ENCODE data around the gene FOXP1. TPM values are rescaled to one million over a fixed set of nuclear protein-coding genes. Genes with fewer than 3 reads are reported as not detected.

Gene FOXP1
- total and polyA plus RNA-seq, 2 experiments from 2014 or later, result 37.4 to 59.9 TPM

DNA sequence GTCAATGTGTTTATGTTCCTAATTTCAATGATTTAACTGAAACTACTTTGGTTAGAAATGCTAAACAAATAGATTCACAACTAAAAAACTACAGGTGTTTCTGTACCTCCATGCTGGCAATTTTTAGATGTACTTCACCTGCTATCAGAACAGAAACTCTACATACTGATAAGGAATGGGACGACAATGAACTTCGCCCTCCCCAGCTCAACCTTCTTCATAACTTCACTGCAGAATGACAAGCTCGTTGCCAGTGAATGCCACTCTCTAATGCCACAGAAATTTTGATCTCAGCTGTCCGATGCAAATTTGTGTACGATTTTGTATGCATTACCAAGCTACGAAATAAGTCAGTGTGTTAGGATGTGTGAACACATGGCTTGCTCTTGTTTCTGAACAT lies 133.4 kb downstream of the FOXP1 start:
- peaks cover 4% of the 10 kb centered on the region; the same call in 1 of the 2 replicates for H4K20me1 ChIP-seq (ENCODE audit: insufficient read depth)
- H3K9me2 ChIP-seq (ENCODE audit: insufficient read depth), result no peaks in the 10 kb centered on the region
- H3K9me3 ChIP-seq (ENCODE audit: low read depth), result no peaks in the 10 kb centered on the region
- H3K27ac ChIP-seq, result no peak overlapping the region
- H3K9ac ChIP-seq, result no peak overlapping the region
- no peaks in the 10 kb centered on the region for H3F3A ChIP-seq (ENCODE audit: insufficient read depth)
- no peak overlapping the region for H2AFZ ChIP-seq
- H3K27me3 ChIP-seq (replicated peaks; ENCODE audit: insufficient read depth), result no peaks in the 10 kb centered on the region
- no peak overlapping the region for H3K4me2 ChIP-seq (ENCODE audit: unreplicated experiment)
- H3K4me1 ChIP-seq (ENCODE audit: insufficient read depth), result no peaks in the 10 kb centered on the region
- H3K79me2 ChIP-seq (ENCODE audit: insufficient read depth), result peaks cover 86% of the 10 kb centered on the region
- in situ Hi-C loops (cut with MboI), result no loop called here
- TF ChIP-seq EZH2 (IDR thresholded peaks at IDR 0.05; ENCODE audit: insufficient read depth, poor library complexity, severe bottlenecking) (no peak), EZH2phosphoT487 (IDR thresholded peaks at IDR 0.05; ENCODE audit: insufficient read depth, low read depth) (no peak)
- H3K36me3 ChIP-seq (ENCODE audit: low read depth), result no peaks in the 10 kb centered on the region
- no peak overlapping the region for H3K4me3 ChIP-seq
- DNase-seq, result no peak
- 85 to 92% methylated on average over 6 of the region's 6 CpGs for WGBS, 2 experiments (ENCODE audit: low coverage in 1 of 2, low lambda C conversion rate in 2 of 2, missing lambda C conversion rate in 2 of 2)

DNA sequence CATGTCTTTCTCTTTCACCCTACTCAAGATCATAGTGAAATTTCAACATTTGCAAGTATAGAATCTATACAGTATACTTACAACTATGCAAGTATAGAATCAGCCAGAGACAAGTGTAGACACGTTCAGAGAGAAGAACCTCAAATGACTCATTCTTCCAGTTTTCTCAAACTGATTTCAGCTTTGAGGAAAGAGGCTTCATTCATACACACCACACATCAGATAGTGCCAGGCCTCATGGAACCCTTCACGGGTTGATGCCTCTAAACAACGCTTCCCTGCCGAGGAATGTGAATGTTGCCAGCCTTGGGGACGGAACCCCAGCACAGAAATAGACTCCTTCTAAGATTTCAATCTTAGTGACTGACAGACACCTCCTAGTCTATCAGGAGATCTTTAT lies 135.7 kb downstream of the FOXP1 start:
- 83 to 89% methylated on average over 5 of the region's 5 CpGs for WGBS, 2 experiments (ENCODE audit: low coverage in 1 of 2, low lambda C conversion rate in 2 of 2, missing lambda C conversion rate in 2 of 2)
- Histone ChIP-seq H3K27ac (no peak overlapping the region), H3K9me3 (ENCODE audit: low read depth) (no peaks in the 10 kb centered on the region), H3K4me3 (no peak overlapping the region), H3K27me3 (replicated peaks; ENCODE audit: insufficient read depth) (no peaks in the 10 kb centered on the region), H3K9ac (no peak overlapping the region), H3K4me1 (ENCODE audit: insufficient read depth) (peaks cover 16% of the 10 kb centered on the region), H3K36me3 (ENCODE audit: low read depth) (no peaks in the 10 kb centered on the region), H4K20me1 (ENCODE audit: insufficient read depth) (peaks cover 4% of the 10 kb centered on the region; the same call in 1 of the 2 replicates), H3K4me2 (ENCODE audit: unreplicated experiment) (no peak overlapping the region), H3K79me2 (ENCODE audit: insufficient read depth) (peaks cover 77% of the 10 kb centered on the region), H3K9me2 (ENCODE audit: insufficient read depth) (no peaks in the 10 kb centered on the region), H3F3A (ENCODE audit: insufficient read depth) (no peaks in the 10 kb centered on the region), H2AFZ (no peak overlapping the region)
- DNase-seq, result no peak
- TF ChIP-seq EZH2phosphoT487 (IDR thresholded peaks at IDR 0.05; ENCODE audit: insufficient read depth, low read depth) (no peak), EZH2 (IDR thresholded peaks at IDR 0.05; ENCODE audit: insufficient read depth, poor library complexity, severe bottlenecking) (no peak)
- in situ Hi-C loops (cut with MboI), result no loop called here

DNA sequence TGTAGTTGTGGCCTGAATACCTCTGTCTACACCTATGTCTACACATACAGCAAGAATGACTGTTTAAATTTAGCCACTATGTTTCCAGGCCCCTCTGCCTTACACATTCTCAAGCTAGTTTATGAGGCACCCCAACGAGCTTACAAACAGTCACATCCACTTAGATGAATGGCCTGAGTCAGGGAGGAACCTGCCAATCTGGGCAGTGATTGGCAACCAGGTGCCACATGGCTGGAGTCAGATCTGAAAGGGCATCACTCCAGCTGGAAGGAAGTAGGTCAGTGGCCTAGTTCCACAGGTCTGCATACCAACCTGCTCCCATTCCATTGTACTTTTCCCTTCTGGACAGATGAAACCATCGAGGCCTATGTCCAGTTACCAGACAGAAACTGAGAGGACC lies 136.3 kb downstream of the FOXP1 start:
- Histone ChIP-seq H3K4me2 (ENCODE audit: unreplicated experiment) (no peak overlapping the region), H3K4me3 (no peak overlapping the region), H3K79me2 (ENCODE audit: insufficient read depth) (peaks cover 77% of the 10 kb centered on the region), H4K20me1 (ENCODE audit: insufficient read depth) (peaks cover 4% of the 10 kb centered on the region; the same call in 1 of the 2 replicates), H3K9me3 (ENCODE audit: low read depth) (no peaks in the 10 kb centered on the region), H3K27me3 (replicated peaks; ENCODE audit: insufficient read depth) (no peaks in the 10 kb centered on the region), H3F3A (ENCODE audit: insufficient read depth) (no peaks in the 10 kb centered on the region), H3K9ac (no peak overlapping the region), H3K4me1 (ENCODE audit: insufficient read depth) (peaks cover 16% of the 10 kb centered on the region), H3K27ac (no peak overlapping the region), H3K9me2 (ENCODE audit: insufficient read depth) (no peaks in the 10 kb centered on the region), H3K36me3 (ENCODE audit: low read depth) (no peaks in the 10 kb centered on the region), H2AFZ (no peak overlapping the region)
- in situ Hi-C loops (cut with MboI), result no loop called here
- 92 to 95% methylated on average over 2 of the region's 2 CpGs for WGBS, 2 experiments (ENCODE audit: low coverage in 1 of 2, low lambda C conversion rate in 2 of 2, missing lambda C conversion rate in 2 of 2)
- DNase-seq, result no peak
- TF ChIP-seq EZH2phosphoT487 (IDR thresholded peaks at IDR 0.05; ENCODE audit: insufficient read depth, low read depth) (no peak), EZH2 (IDR thresholded peaks at IDR 0.05; ENCODE audit: insufficient read depth, poor library complexity, severe bottlenecking) (no peak)

DNA sequence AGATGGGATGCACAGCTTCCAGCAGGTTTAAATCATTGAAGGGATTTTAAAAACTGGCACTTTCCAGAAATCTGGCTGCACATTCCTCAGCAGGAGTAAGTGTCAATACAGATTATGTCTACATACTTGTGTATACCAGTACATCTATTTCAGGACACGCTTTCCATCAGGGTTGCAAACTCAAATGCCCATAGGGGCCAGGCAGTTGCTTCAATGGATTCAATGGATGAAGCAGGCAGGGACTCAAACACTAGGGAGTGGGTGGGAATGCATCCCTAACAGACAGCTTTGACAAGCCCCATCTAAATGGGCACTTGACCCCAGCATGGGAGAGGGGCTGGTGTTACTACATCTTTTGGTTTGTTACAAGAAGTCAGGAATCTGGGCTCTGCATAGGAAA lies 136.8 kb downstream of the FOXP1 start:
- no peaks in the 10 kb centered on the region for H3K9me2 ChIP-seq (ENCODE audit: insufficient read depth)
- no peak overlapping the region for H3K4me2 ChIP-seq (ENCODE audit: unreplicated experiment)
- H3K9ac ChIP-seq, result no peak overlapping the region
- no peaks in the 10 kb centered on the region for H3F3A ChIP-seq (ENCODE audit: insufficient read depth)
- H3K4me3 ChIP-seq, result no peak overlapping the region
- H2AFZ ChIP-seq, result no peak overlapping the region
- in situ Hi-C loops (cut with MboI), result no loop called here
- H3K79me2 ChIP-seq (ENCODE audit: insufficient read depth), result peaks cover 77% of the 10 kb centered on the region
- no peaks in the 10 kb centered on the region for H3K27me3 ChIP-seq (replicated peaks; ENCODE audit: insufficient read depth)
- H3K36me3 ChIP-seq (ENCODE audit: low read depth), result no peaks in the 10 kb centered on the region
- H3K4me1 ChIP-seq (ENCODE audit: insufficient read depth), result peaks cover 16% of the 10 kb centered on the region
- 94% methylated on average over 1 of the region's 1 CpG for whole genome bisulfite sequencing, 2 experiments (ENCODE audit: low coverage in 1 of 2, low lambda C conversion rate in 2 of 2, missing lambda C conversion rate in 2 of 2)
- no peak for TF ChIP-seq EZH2 (IDR thresholded peaks at IDR 0.05; ENCODE audit: insufficient read depth, poor library complexity, severe bottlenecking)
- TF ChIP-seq EZH2phosphoT487 (IDR thresholded peaks at IDR 0.05; ENCODE audit: insufficient read depth, low read depth), result no peak
- peaks cover 4% of the 10 kb centered on the region; the same call in 1 of the 2 replicates for H4K20me1 ChIP-seq (ENCODE audit: insufficient read depth)
- H3K27ac ChIP-seq, result no peak overlapping the region
- no peak for DNase-seq
- no peaks in the 10 kb centered on the region for H3K9me3 ChIP-seq (ENCODE audit: low read depth)

DNA sequence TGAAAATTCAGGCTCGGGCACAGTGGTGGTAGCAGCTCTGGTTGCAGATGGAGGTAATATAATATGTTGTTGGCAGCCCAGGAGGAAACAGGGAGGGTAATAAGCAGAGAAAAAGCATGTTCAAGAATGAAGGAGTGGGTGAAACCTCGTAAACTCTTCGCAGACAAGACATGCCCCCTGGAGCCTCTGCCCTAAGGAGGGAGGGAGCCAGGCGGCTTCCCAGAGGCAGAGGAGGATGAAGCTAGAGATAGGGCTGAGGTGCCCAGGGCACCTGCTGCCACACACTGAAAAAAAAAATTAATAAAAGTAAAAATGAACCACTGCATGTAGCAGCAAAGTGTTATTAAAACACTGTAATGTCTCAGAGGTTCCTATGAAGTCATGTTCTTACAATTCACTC lies 137.3 kb downstream of the FOXP1 start:
- H3K4me1 ChIP-seq (ENCODE audit: insufficient read depth), result peaks cover 16% of the 10 kb centered on the region
- H3K4me3 ChIP-seq, result no peak overlapping the region
- 97 to 98% methylated on average over 4 of the region's 4 CpGs for WGBS, 2 experiments (ENCODE audit: low coverage in 1 of 2, low lambda C conversion rate in 2 of 2, missing lambda C conversion rate in 2 of 2)
- no peak overlapping the region for H3K9ac ChIP-seq
- H3K27ac ChIP-seq, result no peak overlapping the region
- TF ChIP-seq EZH2 (IDR thresholded peaks at IDR 0.05; ENCODE audit: insufficient read depth, poor library complexity, severe bottlenecking) (no peak), EZH2phosphoT487 (IDR thresholded peaks at IDR 0.05; ENCODE audit: insufficient read depth, low read depth) (no peak)
- H3F3A ChIP-seq (ENCODE audit: insufficient read depth), result no peaks in the 10 kb centered on the region
- no peaks in the 10 kb centered on the region for H3K36me3 ChIP-seq (ENCODE audit: low read depth)
- no peak for DNase-seq
- in situ Hi-C loops (cut with MboI), result no loop called here
- no peaks in the 10 kb centered on the region for H3K27me3 ChIP-seq (replicated peaks; ENCODE audit: insufficient read depth)
- peaks cover 4% of the 10 kb centered on the region; the same call in 1 of the 2 replicates for H4K20me1 ChIP-seq (ENCODE audit: insufficient read depth)
- H3K79me2 ChIP-seq (ENCODE audit: insufficient read depth), result peaks cover 78% of the 10 kb centered on the region
- no peak overlapping the region for H2AFZ ChIP-seq
- H3K9me3 ChIP-seq (ENCODE audit: low read depth), result no peaks in the 10 kb centered on the region
- no peaks in the 10 kb centered on the region for H3K9me2 ChIP-seq (ENCODE audit: insufficient read depth)
- H3K4me2 ChIP-seq (ENCODE audit: unreplicated experiment), result no peak overlapping the region
